Measurements from ENCODE around the gene C10orf95.

The C10orf95 gene

GRCh38 chr10:102400076-102400475, 51.3 kb downstream of the C10orf95 start:
- DNase-seq: no peak

Data from NCI-H2029 (cell line).